CD4-positive, alpha-beta T cell treated with Interleukin-4 for 4 hours (primary cell): ENCODE measurements around the gene CSMD2.

ENCODE experiments used
- DNase-seq: peaks from one replicate; pipeline ENCODE4 v3.0.0-alpha.2; 2020

CSMD2 gene

GRCh38 chr1:33792651-33793050, 372.4 kb downstream of the CSMD2 start:
- DNase-seq, result no peak

DNA sequence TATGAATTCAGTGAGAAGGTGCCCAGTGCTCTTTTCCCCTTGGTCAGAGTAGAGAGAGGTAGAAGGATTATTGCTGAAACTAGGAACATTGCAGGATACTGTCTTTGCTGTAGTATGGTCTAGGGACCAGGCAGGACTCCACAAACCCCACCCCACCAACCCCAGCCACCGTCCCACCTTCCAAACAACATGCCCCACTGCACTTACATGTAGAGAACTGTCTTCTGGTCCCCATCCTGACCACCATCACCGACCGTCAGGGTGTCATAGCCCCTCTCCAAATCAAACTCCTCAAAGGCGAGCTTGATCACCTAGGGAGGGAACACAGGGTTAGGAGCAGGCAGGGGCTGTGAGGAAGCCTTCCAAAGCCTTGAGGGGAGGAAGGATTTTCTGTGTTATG, 372.8 kb downstream of the CSMD2 start:
- no peak for DNase-seq

DNA sequence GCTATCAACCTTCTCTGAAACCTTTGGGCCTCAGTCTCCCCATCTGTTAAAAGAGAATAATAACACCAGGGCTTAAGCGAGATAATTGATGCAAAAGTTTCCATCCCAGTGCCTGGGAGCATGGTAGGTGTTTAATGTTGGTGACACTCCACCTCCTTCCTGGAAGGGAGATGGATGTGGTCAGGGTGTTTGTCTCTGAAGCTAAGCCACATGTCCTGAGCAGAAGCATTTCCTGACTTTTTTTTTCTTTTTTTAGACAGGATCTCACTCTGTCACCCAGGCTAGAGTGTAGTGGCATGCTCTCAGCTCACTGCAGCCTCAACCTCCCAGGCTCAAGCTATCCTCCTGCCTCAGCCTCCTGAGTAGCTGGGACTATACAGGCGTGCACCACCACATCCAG, 373.8 kb downstream of the CSMD2 start:
- DNase-seq, result no peak

DNA sequence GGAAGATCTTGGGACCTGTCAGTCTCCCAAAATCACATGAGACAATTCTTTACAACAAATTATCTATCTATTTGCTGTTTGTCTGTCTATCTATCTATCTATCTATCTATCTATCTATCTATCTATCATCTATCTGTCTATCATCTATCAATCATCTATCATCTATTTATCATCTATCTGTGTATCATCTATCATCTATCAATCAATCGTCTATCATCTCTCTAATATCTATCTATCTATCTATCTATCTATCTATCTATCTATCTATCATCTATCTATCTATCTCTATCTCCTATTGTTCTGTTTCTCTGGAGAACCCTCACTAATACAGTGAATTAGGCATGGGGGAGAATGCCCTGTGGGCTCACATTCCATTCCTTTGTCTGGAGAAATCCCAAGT, 374.5 kb downstream of the CSMD2 start:
- no peak for DNase-seq

DNA sequence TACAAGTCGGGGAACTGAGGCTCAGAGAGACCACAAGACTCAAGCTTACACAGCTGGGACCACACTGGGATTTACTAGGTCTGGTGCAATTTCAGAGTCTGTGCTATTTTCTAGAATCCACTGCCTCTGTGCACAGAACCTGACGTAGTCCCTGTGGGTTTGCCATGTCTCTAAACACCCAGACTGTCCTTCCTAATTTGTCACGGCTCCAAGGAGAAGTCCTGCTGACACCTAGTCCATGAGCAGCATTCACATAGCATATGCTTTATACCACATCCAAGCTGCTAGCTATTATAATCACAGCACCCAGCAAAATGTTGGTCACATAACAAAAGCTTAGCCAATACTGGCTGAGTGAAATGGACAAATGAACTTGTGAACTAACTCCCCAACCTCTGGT, 380.2 kb downstream of the CSMD2 start:
- DNase-seq, result no peak

- DNase-seq, result no peak
Observed at GRCh38 chr1:33782776-33783175, 382.3 kb downstream of the CSMD2 start.

DNA sequence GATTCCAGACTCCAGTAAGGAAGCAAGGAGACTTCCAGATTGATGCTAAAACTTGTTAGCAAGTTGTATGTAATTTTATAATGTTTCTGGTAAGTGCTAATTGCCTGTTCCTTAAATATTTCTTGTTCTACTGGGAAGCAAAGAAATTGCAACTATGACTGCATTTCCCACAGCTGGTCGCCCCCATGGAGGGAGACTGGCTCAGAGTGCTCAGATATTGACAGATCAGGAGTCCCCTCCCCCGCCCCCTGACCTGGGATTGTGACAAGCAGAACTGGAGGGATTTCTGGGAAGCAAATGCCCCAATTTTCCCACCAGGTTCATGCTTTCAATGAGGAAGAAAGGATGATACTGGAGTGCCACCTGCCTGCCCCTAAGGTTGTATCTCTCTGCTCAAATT, 383.4 kb downstream of the CSMD2 start:
- no peak for DNase-seq

DNA sequence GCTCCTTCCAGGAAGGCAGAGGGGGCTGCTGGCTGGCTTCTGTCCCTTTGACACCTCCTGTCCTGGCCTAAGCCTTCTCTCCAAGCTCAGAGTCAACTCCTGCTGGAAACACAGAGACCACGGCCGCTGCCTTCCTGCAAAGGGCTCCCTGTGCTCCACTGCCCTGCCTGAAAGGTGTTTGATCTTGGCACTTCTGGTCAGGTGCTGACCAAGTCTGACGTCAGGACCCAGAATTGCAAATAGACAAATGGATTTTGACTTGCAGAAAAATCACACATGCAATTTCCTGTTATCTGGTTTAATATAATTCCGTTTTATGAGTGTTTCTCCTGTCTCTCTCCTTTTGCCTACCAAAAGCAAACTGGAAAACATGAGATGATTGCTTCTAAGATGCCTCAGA, 387.7 kb downstream of the CSMD2 start:
- no peak for DNase-seq

DNA sequence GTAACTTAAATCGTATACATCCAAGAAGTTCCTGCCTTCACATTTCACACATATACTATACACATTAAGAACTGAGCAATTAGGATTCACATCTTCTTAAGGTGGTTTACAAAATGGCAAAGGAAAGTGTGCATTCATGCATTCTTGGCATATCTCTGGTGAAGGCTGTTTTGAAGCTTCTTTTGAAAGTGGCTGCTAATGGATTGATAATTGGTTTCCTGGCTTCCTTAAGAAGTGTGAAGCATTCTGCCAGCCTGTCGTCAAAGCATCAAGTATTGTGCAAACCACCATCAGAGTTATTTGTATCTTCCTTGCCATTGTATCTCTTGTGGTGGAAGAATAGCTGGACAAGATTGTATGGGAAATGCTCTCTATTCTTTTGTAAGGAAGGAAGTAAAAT, 396.2 kb downstream of the CSMD2 start:
- no peak for DNase-seq

DNA sequence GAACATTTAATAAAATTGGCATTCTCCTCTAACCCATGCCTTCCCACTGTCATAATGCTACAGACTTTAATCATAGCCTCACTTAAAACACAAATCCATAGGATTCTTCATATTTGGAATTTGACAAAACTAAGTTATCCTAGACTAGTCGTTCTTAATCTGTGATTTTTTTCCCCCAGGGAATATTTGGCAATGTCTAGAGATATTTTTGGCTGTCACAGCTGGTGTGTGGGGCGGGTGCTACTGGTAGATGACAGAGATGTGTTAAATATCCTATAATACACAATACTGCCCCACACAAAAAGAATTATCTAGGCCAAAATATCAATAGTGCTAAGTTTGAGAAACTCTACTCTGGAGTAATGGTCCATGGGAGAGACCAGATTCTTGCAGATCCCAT, 396.9 kb downstream of the CSMD2 start:
- DNase-seq, result no peak

- DNase-seq, result no peak
Observed at GRCh38 chr1:33764149-33764548, 400.9 kb downstream of the CSMD2 start.

GRCh38 chr1:33763406-33763805, 401.6 kb downstream of the CSMD2 start:
- DNase-seq, result no peak

DNA sequence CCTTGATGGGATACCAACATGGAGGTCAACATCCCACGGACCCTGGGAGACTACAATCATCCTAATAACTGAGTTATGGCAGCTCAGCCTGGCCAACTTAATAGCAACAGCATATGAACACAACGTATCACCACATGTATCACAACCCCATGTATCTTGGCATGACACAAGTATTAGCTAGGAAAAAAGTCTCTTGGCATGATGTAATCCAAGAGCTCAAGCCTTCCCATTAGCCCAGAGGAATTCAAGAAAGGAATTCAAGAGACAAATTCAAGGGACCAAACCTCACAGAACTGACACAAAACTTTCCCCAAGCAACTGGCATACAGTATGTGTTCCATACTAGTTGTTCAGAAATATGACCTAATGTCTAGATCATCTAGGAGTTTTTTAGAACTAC, 402.1 kb downstream of the CSMD2 start:
- no peak for DNase-seq

DNA sequence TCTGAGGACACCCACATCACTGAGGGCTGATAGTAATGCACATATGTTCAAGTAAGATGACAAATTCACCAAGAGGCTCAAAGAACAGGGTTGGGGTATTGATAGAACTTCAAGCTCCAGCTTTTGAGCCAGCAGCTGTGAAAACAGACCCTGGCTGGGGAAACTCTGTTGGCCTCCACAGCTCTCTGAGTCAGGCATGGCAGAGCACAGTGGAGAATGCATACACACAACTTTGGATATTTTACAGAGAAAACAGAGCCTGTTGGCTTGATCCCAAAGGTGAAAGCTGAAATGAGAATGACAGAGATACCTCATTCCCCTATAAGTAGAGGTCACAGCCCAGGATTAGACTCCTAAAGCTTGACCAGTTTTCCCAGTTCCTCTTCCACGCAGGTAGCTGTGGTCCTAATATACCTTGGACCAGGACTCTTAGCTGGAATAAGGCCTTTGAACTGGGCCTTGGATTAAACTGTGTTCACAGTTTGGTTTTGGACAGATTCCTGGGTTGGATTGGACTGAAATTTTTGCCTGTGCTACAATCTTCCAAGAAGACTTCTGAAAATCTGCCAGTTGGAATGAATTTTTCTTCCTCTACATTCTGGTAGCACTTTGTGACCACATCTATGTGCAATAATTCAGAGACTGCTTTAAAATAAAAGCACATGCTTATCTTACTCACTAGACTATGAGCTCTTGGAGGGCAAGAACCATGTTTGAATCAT, 402.8 kb downstream of the CSMD2 start:
- no peak for DNase-seq

DNA sequence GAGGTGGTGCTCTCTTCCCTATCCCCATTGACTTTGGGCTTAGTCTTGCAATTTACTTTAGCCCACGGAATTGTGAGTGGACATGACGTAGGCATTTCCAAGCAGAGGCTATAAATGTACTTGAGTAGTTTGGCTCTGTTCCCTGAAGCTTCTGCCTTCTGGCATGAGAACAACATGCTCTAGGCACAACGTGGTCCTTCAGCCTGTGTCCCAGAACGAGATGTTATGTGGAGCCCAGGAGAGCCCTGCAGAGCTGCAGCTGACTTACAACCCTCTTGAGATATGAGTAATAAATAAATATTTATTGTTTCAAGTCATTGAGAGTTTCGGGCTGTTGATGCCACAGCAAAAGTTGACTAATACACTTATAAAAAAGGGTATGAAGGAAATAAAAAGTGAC, 406.3 kb downstream of the CSMD2 start:
- DNase-seq, result no peak

GRCh38 chr1:33753087-33753856, 411.8 kb downstream of the CSMD2 start:
- no peak for DNase-seq

DNA sequence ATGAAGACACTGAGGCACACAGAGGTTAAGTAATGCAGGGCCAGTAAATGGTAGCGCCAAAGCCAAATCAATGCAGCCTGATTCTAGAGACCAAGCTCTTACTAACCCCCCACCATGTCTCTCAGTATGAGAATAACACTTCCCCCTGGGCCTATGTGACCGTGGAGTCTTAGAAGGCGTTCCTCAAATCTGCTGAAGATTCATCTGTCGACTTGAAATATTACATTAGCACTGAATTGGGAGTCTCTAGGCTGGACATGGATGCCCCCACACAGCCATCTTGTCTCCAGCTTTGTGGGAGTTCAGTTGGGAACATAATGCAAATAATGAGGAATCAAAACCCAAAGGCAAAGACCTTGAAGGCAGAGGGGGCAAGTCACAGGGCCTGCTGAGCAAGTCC, 419.1 kb downstream of the CSMD2 start:
- no peak for DNase-seq

DNA sequence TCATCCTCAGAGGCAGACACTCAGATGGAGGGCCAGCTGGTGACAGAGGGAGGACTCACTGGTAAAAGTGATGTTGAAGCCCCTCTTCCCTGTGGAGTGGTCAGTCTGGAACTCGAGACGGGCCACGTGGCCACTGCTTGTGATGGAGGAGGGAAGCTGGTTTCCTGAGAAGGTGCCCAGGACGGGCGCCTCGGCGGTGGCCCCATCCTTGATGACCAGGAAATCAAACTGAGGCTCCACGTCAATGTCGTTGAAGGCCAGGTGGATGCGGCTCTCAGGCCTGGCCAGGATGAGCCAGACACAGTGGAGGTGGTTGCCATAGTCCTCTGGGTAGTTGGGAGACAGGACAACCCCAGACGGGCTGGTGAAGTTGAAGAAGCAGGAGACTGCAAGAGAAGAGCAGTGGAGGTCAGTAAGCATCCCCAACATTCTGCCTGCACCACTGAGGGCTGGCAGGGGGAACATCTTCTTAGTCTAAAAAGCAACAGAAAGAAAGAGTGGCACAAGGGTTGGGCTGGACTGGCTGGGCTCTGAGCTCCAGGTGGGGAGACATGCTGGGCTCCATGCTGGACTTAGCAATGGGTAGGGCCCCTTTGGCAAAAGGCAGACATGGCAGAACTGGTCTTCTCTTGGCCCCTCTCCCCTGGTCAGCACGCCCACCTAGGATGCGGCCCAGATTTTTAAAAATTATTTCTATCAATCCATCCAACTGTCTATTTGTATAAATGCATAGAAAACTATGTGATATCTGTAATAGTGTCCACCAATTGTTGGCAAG, 421.6 kb downstream of the CSMD2 start:
- no peak for DNase-seq

DNA sequence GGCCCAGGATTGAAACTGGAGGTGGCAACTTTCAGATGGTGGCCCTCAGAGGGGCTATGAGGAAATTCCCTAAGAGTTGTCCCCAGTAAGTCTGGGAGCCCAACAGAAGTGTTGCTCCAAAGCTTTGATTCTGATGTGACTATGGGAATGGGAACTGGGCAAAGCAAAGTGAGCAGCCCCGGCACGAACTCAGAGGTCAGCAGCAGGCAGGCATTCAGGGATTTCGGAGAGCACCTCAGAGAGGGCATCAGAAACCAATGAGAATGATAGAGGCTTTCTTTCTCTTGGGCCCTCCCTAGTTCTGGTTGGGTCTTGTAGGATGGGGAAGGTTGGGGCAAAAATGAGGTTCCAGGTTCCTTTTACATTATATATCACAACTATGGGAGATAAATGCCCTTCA, 422.4 kb downstream of the CSMD2 start:
- DNase-seq, result no peak

GRCh38 chr1:33741749-33742148, 423.3 kb downstream of the CSMD2 start:
- DNase-seq, result no peak

DNA sequence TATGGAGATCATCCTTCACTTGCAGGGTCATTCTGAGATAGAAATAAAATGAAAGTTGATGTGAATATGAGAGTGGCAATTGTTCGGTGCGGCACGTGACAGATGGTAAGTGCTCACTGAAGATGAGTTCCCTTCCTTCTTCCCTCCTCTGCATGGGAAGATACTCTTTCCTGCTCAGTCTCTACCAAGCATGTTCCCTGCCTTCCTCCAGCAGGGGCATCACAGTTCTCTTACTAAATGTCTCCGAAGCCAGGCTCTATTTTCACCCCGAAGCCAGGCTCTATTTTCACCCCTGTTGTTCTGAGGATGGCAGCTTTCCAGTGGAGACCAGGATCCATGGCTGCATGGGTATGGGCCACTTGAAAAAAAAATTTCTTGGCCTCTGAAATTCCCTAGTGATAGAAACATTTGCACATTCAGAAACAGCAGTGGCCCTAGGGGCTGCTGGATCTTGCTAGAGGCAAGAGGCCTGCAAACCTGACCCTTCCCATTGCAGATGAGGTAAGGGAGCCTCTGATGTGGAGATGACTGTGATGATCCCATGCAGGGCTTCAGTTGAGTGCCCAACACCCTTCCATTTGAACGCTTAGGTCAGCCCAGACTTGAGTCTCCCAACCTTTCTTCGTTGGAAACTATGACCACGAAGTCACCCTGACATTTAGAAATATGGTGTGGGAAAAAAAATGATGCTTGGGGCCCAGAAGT, 424.8 kb downstream of the CSMD2 start:
- no peak for DNase-seq

DNA sequence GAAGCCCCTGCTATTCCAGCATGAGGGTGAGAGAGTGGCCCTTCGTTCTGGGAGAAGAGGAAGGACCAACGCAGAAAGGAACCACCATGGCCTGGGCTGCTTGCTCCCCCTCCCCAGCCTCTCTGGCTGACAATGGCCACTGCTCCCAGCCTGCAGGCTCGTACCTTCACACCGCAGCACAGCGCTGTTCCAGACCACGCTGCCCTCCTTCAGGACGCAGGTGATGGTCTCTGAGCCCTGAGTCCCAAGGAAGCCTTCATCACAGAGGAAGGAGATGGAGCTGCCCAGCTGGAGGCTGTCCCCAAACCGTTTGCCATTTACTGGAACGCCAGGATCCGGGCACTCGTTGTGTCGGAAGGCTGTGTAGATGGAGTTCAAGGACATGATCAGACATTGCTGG, 426.1 kb downstream of the CSMD2 start:
- DNase-seq, result no peak

GRCh38 chr1:33738536-33738935, 426.5 kb downstream of the CSMD2 start:
- no peak for DNase-seq
